Right renal cortex interstitium (tissue), 3 donors: ENCODE measurements around the gene VMP1. TPM values are rescaled to one million over a fixed set of nuclear protein-coding genes. Genes with fewer than 3 reads are reported as not detected.

Experiments used
- DNase-seq, 3 donors: peaks; one replicate each; pipeline ENCODE4 v3.0.0-alpha.2; 2013; ENCODE audit warnings: low read depth in 3 of 3, low spot score in 2 of 3
- polyA plus RNA-seq, 3 donors: library from polyadenylated mRNA; unstranded; fragments of 120-200 nt; gene quantifications; one replicate each; pipeline ENCODE4 v1.2.1, GENCODE V29; 2013; ENCODE audit not compliant: insufficient read length in 3 of 3

The VMP1 gene
- polyA plus RNA-seq, 3 donors = 112 to 132 (median 123) TPM

DNA sequence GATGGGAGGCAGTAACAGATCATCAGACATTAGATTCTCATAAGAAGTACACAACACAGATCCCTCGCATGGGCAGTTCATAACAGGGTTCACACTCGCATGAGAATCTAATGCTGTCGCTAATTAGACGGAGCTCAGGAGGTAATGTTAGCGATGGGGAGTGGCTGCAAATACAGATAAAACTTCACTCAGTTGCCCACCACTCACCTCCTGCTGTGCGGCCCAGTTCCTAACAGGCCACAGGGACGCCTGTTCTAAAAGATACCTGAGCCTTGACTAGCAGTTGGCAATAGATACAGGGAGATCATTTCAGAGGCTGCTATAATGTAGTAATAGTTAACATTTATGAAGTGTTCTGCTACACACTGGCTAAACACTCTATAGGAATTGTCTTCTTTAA, 5.2 kb upstream of the VMP1 start:
- DNase-seq = no peak

GRCh38 chr17:59707971-59708430, 547 bp downstream of the VMP1 start:
- DNase-seq = no peak

GRCh38 chr17:59711936-59712335, 4.5 kb downstream of the VMP1 start:
- DNase-seq = no peak

- no peak for DNase-seq
Observed at GRCh38 chr17:59712862-59713261, 5.4 kb downstream of the VMP1 start.

DNA sequence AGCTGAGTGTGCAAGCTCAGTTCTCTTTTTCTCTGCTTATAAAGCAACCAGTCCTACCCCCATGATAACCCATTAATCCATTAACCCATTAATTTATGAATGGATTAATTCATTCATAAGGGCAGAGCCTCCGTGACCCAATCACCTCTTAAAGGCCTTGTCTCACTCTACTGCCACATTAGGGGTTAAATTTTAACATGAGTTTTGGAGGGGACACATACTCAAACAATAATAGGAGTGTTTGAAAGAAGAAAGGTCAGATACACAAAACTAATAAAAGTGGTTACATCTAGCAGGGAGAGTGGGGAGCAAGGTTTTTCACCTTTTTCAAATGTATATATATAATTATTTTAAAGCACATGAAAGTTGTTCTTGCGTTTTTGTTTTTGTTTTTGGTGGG, 6.8 kb downstream of the VMP1 start:
- no peak for DNase-seq

DNA sequence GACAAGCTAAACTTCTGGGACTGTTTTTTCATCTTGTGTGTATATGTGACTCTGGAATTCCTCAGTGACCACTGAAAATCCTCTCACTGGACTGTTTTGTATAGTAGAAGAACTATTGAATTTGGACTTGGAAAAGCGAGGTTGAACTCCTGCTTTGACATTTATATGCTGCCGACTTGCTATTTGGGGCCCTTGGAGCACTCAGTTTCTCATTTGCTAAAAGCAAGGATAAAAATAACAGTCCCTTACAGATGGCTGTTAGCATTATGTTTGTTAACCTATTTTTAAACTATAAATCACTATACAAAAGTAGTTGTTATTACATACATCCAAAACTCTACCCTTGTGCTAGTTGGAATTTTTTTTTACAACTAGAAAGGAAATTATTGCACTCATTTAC, 9.0 kb downstream of the VMP1 start:
- DNase-seq = no peak

GRCh38 chr17:59719526-59719925, 12.1 kb downstream of the VMP1 start:
- no peak for DNase-seq

DNA sequence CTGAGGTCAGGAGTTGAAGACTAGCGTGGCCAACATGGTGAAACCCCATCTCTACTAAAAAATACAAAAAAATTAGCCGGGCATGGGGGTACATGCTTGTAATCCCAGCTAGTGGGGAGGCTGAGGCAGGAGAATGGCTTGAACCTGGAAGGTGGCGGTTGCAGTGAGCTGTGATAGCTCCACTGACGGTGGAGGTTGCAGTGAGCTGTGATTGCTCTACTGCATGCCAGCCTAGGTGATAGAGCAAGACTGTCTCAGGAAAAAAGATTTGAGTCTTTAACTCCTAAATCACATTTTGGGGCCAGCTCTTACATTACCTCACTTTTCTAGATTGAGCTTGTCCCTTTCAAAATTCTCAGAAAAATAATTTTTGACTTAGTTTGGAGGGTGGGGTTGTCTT, 15.2 kb downstream of the VMP1 start:
- DNase-seq = no peak

GRCh38 chr17:59723041-59723440, 15.6 kb downstream of the VMP1 start:
- no peak for DNase-seq

- DNase-seq = no peak
Observed at GRCh38 chr17:59723607-59724006, 16.2 kb downstream of the VMP1 start.

DNA sequence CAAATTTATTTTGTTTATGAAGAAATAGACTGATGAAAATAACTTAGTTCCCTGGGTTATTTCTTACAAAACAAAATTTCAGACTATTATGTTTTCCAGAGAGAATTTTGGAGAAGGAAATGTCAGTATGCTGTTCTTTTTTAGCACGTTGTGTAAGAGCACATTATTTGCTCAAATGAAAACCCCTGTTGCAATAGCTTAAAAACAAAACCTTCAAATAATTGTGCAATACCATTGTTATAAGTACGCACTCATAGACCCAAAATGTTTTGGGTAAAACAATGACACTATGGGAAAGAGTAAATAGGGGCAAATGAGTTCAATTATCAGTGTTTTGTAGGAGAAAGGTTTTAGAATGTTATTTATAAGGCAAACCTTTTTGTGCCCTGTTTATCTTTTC, 18.2 kb downstream of the VMP1 start:
- DNase-seq = no peak

GRCh38 chr17:59727817-59728533, 20.5 kb downstream of the VMP1 start:
- no peak for DNase-seq

DNA sequence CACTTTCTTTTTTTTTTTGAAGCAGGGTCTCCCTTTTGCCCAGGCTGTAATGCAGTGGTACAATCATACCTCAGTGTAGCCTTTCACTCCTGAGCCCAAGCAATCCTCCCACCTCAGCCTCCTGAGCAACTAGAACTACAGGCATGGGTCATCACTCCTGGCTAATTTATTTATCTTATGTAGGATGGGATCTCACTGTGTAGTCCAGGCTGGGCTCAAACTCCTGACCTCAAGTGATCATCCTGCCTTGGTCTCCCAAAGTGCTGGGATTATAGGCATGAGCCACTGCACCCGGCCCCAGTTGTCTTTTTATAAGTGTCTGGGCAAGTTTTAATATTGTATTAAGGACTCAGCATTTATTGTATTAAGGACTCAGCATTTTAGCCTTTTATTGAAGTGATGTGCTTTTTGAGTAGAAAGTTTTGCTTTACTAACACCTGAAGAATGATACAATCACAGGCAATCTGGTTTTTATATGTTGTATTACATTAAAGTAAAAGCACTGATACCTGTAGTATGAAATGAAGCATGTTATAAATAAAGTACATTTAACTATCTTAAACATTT, 22.9 kb downstream of the VMP1 start:
- no peak for DNase-seq

DNA sequence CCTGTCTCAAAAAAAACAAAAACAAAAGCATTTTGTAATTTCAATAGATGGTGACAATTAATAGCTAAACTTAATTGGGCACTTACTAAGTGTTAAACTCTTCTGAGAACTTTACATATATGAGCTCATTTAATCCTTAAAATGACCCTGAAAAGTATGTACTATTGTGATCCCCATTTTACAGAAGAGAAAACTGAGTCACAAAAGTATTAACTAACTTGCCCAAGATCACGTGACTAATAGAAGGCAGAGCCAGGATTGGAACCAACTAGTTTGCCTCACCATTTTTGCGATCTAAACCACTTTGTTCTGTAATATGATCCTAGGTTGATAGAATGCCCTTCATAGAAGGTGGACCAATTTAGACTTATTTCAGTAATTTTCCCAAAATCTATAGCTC, 26.2 kb downstream of the VMP1 start:
- no peak for DNase-seq

- no peak for DNase-seq
Observed at GRCh38 chr17:59734226-59734625, 26.8 kb downstream of the VMP1 start.

GRCh38 chr17:59737324-59737723, 29.9 kb downstream of the VMP1 start:
- DNase-seq = no peak

DNA sequence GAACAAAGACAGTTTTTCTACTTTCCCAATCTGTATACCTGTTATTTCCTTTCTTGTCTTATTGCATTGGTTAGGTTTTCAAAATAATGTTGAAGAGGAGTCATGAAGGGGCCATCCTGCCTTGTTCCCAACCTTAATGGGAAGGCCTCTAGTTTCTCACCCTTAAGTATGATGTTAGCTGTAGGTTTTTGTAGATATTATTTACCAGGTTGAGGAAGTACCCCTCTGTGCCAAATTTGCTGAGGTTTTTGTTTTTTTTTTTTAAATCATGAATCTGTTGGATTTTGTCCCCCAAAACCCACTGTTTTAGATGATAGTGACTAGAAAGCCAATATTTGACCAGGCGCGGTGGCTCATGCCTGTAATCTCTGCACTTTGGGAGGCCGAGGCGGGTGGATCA, 36.4 kb downstream of the VMP1 start:
- no peak for DNase-seq

- no peak for DNase-seq
Observed at GRCh38 chr17:59745040-59745439, 37.6 kb downstream of the VMP1 start.

GRCh38 chr17:59746849-59747445, 39.5 kb downstream of the VMP1 start:
- no peak for DNase-seq

DNA sequence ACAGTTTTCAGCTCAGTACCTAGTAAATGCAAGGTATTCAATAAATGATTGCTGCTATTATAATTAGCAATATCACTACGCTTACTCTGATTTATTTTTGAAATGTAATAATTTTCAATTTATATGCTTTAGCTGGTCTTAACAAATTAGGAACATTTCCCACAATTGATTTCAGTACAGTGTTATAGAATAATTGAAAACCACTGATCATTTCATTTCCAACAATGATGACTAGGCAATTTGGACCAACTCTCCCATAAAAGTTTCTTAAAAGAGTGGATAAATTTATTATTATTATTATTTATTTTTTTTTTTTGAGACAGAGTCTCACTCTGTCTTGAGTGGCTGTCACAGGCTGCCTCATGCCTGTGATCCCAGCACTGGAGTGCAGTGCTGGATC, 41.1 kb downstream of the VMP1 start:
- DNase-seq = no peak

- DNase-seq = no peak
Observed at GRCh38 chr17:59751955-59752413, 44.5 kb downstream of the VMP1 start.

- no peak for DNase-seq
Observed at GRCh38 chr17:59752446-59752845, 45.0 kb downstream of the VMP1 start.
